Measurements from ENCODE around the gene CFAP299. TPM values are rescaled to one million over a fixed set of nuclear protein-coding genes. Genes with fewer than 3 reads are reported as not detected.
A peak's percentile ranks its signal among the peaks of the same experiment; 100 is the strongest.

CFAP299 gene
- total RNA-seq, 1 donor from 2014 or later, result not detected

DNA sequence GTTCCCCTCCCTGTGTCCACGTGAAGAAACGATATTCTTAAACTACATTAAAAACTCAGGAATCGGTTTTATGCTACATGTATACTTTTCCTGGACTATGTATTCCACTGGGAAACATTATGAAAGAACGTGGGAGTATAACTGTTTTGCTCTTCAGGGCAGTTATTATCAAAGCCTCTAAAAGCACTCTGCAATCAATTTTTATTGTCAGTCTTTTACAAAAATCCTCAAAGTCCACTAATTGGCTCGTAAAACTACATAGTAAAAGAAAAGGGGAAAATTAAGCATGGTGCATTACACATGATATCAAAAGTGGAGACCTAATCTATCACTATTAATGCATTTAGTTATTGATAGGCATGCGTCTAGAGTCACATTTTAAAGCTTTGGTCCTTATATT is 11.4 kb upstream of the CFAP299 start:
- Mint-ChIP-seq H3K27me3 (ENCODE audit: unreplicated experiment) (peaks cover 3% of the 10 kb centered on the region), H3K36me3 (ENCODE audit: unreplicated experiment) (no peaks in the 10 kb centered on the region), H3K27ac (ENCODE audit: unreplicated experiment) (no peak overlapping the region), H3K4me3 (ENCODE audit: unreplicated experiment) (no peak overlapping the region), H3K4me1 (ENCODE audit: unreplicated experiment) (peaks cover 10% of the 10 kb centered on the region), H3K9me3 (ENCODE audit: unreplicated experiment) (no peaks in the 10 kb centered on the region)
- DNase-seq (ENCODE audit: extremely low spot score, unreplicated experiment), result no peak
- TF ChIP-seq, protein P1, sequence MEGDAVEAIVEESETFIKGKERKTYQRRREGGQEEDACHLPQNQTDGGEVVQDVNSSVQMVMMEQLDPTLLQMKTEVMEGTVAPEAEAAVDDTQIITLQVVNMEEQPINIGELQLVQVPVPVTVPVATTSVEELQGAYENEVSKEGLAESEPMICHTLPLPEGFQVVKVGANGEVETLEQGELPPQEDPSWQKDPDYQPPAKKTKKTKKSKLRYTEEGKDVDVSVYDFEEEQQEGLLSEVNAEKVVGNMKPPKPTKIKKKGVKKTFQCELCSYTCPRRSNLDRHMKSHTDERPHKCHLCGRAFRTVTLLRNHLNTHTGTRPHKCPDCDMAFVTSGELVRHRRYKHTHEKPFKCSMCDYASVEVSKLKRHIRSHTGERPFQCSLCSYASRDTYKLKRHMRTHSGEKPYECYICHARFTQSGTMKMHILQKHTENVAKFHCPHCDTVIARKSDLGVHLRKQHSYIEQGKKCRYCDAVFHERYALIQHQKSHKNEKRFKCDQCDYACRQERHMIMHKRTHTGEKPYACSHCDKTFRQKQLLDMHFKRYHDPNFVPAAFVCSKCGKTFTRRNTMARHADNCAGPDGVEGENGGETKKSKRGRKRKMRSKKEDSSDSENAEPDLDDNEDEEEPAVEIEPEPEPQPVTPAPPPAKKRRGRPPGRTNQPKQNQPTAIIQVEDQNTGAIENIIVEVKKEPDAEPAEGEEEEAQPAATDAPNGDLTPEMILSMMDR (IDR thresholded peaks at IDR 0.05), result no peak

DNA sequence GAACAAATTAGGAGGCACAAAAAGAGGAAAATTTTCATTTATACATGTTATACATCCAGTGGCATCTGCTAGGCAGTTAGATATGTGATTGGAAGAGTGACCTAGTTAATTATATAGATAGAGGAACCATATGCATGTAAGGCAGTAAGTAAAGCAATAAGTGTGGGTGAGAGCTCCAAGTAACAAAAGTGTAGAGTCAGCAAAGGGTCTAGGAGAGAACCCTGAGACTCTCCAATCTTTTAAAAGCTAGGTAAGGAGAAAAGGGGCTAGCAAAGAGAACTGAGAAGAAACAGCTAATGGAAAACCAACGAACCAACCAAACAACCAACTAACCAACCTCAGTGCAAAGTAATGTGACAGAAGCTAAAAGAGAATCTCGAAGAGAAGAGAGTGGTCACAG is 3.8 kb upstream of the CFAP299 start:
- Mint-ChIP-seq H3K36me3 (ENCODE audit: unreplicated experiment) (no peaks in the 10 kb centered on the region), H3K27ac (ENCODE audit: unreplicated experiment) (no peak overlapping the region), H3K4me1 (ENCODE audit: unreplicated experiment) (peaks cover 11% of the 10 kb centered on the region), H3K27me3 (ENCODE audit: unreplicated experiment) (peaks cover 14% of the 10 kb centered on the region), H3K9me3 (ENCODE audit: unreplicated experiment) (no peaks in the 10 kb centered on the region), H3K4me3 (ENCODE audit: unreplicated experiment) (no peak overlapping the region)
- TF ChIP-seq, protein P1 (IDR thresholded peaks at IDR 0.05), result no peak
- DNase-seq (ENCODE audit: extremely low spot score, unreplicated experiment), result no peak

DNA sequence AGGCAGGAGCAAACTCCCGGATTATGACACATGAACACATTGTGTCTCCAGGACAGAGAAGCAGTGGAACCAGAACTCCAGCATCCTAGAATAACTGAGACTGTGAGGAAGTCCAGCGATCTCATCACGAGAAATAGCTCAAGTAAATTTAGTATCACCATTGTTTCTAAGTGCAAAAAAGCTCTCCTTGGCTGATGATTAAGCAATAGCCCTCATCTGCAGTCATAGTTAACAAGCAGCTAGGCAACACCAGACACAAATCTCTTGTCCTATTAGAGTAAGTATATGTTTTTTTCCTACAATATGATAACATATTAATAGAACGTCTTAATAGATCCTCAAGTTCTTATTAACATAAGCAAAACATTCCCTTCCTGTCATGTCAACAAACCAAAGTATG is 2.4 kb upstream of the CFAP299 start:
- DNase-seq (ENCODE audit: extremely low spot score, unreplicated experiment), result no peak
- no peaks in the 10 kb centered on the region for H3K9me3 Mint-ChIP-seq (ENCODE audit: unreplicated experiment)
- H3K27ac Mint-ChIP-seq (ENCODE audit: unreplicated experiment), result no peak overlapping the region
- TF ChIP-seq, protein P1 (IDR thresholded peaks at IDR 0.05), result no peak
- no peaks in the 10 kb centered on the region for H3K36me3 Mint-ChIP-seq (ENCODE audit: unreplicated experiment)
- H3K27me3 Mint-ChIP-seq (ENCODE audit: unreplicated experiment), result peaks cover 14% of the 10 kb centered on the region
- no peak overlapping the region for H3K4me3 Mint-ChIP-seq (ENCODE audit: unreplicated experiment)
- peaks cover 11% of the 10 kb centered on the region for H3K4me1 Mint-ChIP-seq (ENCODE audit: unreplicated experiment)

DNA sequence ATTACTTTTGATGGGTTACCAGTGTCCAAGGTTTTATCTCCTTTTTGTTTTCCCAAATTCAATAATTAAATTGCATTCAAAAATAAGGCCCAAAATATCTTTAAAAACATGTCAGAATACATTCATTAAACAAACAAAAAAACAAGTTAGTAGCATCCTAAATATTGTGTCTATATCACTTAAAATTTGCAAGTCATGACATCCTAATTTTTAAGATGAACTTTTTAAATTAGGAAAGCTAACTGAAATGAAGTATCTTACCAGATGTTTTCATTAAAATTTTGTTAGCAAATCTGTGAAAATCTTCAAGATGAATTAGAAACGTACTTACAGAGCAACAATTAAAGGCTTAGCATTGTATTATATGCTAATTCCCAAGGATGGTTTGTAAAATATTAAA is 962 bp upstream of the CFAP299 start:
- TF ChIP-seq, protein P1 (IDR thresholded peaks at IDR 0.05), result no peak
- Mint-ChIP-seq H3K27ac (ENCODE audit: unreplicated experiment) (no peak overlapping the region), H3K36me3 (ENCODE audit: unreplicated experiment) (no peaks in the 10 kb centered on the region), H3K9me3 (ENCODE audit: unreplicated experiment) (no peaks in the 10 kb centered on the region), H3K4me1 (ENCODE audit: unreplicated experiment) (peaks cover 11% of the 10 kb centered on the region), H3K4me3 (ENCODE audit: unreplicated experiment) (no peak overlapping the region), H3K27me3 (ENCODE audit: unreplicated experiment) (peaks cover 10% of the 10 kb centered on the region)
- no peak for DNase-seq (ENCODE audit: extremely low spot score, unreplicated experiment)

DNA sequence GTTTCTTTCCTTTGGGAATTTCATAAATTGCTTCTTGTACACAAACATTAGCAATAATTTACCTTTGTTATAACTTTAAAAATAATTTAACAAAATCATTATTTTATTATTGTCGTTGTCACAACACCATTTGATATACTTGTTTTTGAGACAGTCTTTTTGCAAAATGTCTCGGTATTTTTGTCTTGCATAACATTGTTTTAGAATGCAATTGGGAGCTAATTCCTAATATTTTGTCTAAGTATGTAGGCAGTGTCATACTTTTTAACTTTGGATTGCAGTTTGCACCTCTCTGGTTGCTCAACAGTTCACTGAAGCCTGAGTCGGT is 340 bp upstream of the CFAP299 start:
- H3K9me3 Mint-ChIP-seq (ENCODE audit: unreplicated experiment), result no peaks in the 10 kb centered on the region
- TF ChIP-seq, protein P1 (IDR thresholded peaks at IDR 0.05), result no peak
- no peak overlapping the region for H3K27ac Mint-ChIP-seq (ENCODE audit: unreplicated experiment)
- H3K36me3 Mint-ChIP-seq (ENCODE audit: unreplicated experiment), result no peaks in the 10 kb centered on the region
- peaks cover 11% of the 10 kb centered on the region for H3K4me1 Mint-ChIP-seq (ENCODE audit: unreplicated experiment)
- peak overlapping the region; percentile 87 for H3K4me3 Mint-ChIP-seq (ENCODE audit: unreplicated experiment)
- no peak for DNase-seq (ENCODE audit: extremely low spot score, unreplicated experiment)
- peaks cover 10% of the 10 kb centered on the region for H3K27me3 Mint-ChIP-seq (ENCODE audit: unreplicated experiment)
